HG02588 (cell line): ENCODE data around the gene RASGRP3.
"Not testable (repeated sequence)": the region's sequence is repeated elsewhere in the genome, so short reads cannot be mapped to it uniquely, and the experiment has no call there.

ENCODE experiments used
- ATAC-seq: cut with Tn5 transposase; IDR thresholded peaks from one replicate; pipeline ENCODE4 v1.9.1; 2021; ENCODE audit warnings: mild to moderate bottlenecking, moderate library complexity; ENCODE audit not compliant: unreplicated experiment

The RASGRP3 gene

GRCh38 chr2:33457556-33458247, 18.7 kb upstream of the RASGRP3 start:
- peak; percentile 84 for ATAC-seq

- no peak for ATAC-seq
These were observed 18.1 kb upstream of the RASGRP3 start for GRCh38 chr2:33458248-33458819.

- ATAC-seq: no peak
These were observed 16.7 kb upstream of the RASGRP3 start for GRCh38 chr2:33459745-33460144.

GRCh38 chr2:33462512-33462911, 13.9 kb upstream of the RASGRP3 start:
- ATAC-seq: not testable (repeated sequence)

GRCh38 chr2:33467413-33467812, 9.0 kb upstream of the RASGRP3 start:
- no peak for ATAC-seq

- ATAC-seq: no peak
These were observed 7.2 kb upstream of the RASGRP3 start for GRCh38 chr2:33469238-33469637.

- peak; percentile 34 for ATAC-seq
These were observed 972 bp upstream of the RASGRP3 start for GRCh38 chr2:33475224-33476130.

GRCh38 chr2:33476793-33477190, 343 bp downstream of the RASGRP3 start:
- ATAC-seq: no peak

- ATAC-seq: peak; percentile 28
These were observed 1.3 kb downstream of the RASGRP3 start for GRCh38 chr2:33477473-33478468.

GRCh38 chr2:33478968-33479731, 2.7 kb downstream of the RASGRP3 start:
- peak; percentile 13 for ATAC-seq

- ATAC-seq: no peak
These were observed 6.1 kb downstream of the RASGRP3 start for GRCh38 chr2:33482518-33482917.

GRCh38 chr2:33484042-33484621, 7.7 kb downstream of the RASGRP3 start:
- no peak for ATAC-seq

GRCh38 chr2:33485051-33485450, 8.6 kb downstream of the RASGRP3 start:
- ATAC-seq: no peak

- no peak for ATAC-seq
These were observed 10.1 kb downstream of the RASGRP3 start for GRCh38 chr2:33486544-33486943.

- peak; percentile 39 for ATAC-seq
These were observed 11.8 kb downstream of the RASGRP3 start for GRCh38 chr2:33488178-33488690.

GRCh38 chr2:33488715-33489540, 12.5 kb downstream of the RASGRP3 start:
- ATAC-seq: peak; percentile 39

- no peak for ATAC-seq
These were observed 13.5 kb downstream of the RASGRP3 start for GRCh38 chr2:33489835-33490431.
